Measurements from ENCODE around the gene TRNP1.

TRNP1 gene

GRCh38 chr1:27025718-27026117, 32.2 kb downstream of the TRNP1 start:
- H3K4me3 ChIP-seq (ENCODE audit: low read depth, low read length) = no peak overlapping the region
- no peak for DNase-seq (ENCODE audit: low read depth)
- TF ChIP-seq CTCF (IDR thresholded peaks at IDR 0.05; ENCODE audit: low read depth, low read length) = no peak
- no peak for TF ChIP-seq MAX (IDR thresholded peaks at IDR 0.05; ENCODE audit: low read depth, low read length)
- no peak for TF ChIP-seq POLR2A (IDR thresholded peaks at IDR 0.05; ENCODE audit: extremely low read depth, insufficient read length)
- no peak for TF ChIP-seq MYC (IDR thresholded peaks at IDR 0.05; ENCODE audit: low read depth, low read length)

GRCh38 chr1:27026621-27027574, 33.4 kb downstream of the TRNP1 start:
- TF ChIP-seq MAX (IDR thresholded peaks at IDR 0.05; ENCODE audit: low read depth, low read length) (no peak), CTCF (IDR thresholded peaks at IDR 0.05; ENCODE audit: low read depth, low read length) (no peak), POLR2A (IDR thresholded peaks at IDR 0.05; ENCODE audit: extremely low read depth, insufficient read length) (no peak), MYC (IDR thresholded peaks at IDR 0.05; ENCODE audit: low read depth, low read length) (no peak)
- no peak for DNase-seq (ENCODE audit: low read depth)
- no peak overlapping the region for H3K4me3 ChIP-seq (ENCODE audit: low read depth, low read length)

DNA sequence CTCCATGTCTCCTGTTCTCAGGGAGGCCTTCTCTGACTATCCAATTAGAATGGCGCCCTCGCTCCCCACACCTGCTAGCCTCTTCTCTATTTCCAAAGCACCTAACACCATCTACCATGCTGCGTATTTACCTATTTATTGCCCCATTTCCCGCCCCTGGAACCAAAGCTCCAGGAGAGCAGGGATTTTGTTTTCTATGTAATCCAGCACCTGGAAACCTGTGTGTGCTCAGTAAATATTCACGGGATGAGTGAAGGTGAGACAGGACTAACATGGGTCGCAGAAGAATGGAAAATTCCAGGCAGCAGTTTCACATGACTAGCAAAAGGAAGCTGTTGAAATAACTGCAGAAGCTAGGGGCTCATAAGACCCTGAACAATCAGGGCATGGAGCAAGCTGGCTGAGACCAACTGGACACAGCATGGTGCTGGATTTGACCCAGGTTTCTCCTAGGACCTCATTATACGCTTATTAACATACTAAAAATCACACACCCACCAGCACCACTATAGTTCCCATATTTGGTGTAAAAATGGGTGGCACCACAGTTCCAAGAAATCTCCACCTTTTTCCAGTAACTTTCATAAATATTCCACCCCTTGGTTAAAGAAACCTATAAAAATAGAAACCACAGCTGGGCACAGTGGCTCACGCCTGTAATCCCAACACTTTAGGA, 34.2 kb downstream of the TRNP1 start:
- DNase-seq (ENCODE audit: low read depth) = no peak
- no peak overlapping the region for H3K4me3 ChIP-seq (ENCODE audit: low read depth, low read length)

DNA sequence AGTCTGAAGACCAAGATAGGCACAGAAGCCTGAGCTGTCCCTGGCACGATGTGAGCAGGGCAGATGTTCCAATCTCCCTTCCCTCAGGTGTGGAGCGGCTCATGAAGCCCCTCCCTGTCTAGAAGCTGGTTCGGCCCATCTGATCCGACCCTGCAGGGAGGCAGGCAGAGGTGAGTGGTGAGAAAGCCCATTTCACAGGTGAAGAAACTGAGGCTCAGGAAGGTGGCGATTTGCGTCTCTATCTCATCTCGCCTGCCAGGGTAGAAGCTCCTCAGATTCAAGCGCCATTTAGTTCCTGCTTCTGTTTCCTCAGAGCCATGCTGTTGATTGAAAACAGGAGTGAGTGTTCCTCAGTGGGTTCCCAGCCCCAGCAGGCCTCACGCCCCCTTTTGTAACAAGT, 36.0 kb downstream of the TRNP1 start:
- no peak for DNase-seq (ENCODE audit: low read depth)
- TF ChIP-seq MAX (IDR thresholded peaks at IDR 0.05; ENCODE audit: low read depth, low read length) = no peak
- TF ChIP-seq CTCF (IDR thresholded peaks at IDR 0.05; ENCODE audit: low read depth, low read length) = no peak
- no peak for TF ChIP-seq MYC (IDR thresholded peaks at IDR 0.05; ENCODE audit: low read depth, low read length)
- TF ChIP-seq POLR2A (IDR thresholded peaks at IDR 0.05; ENCODE audit: extremely low read depth, insufficient read length) = no peak

More for the DNA sequence above, 34.2 kb downstream of the TRNP1 start:
- TF ChIP-seq MAX (IDR thresholded peaks at IDR 0.05; ENCODE audit: low read depth, low read length) (no peak), POLR2A (IDR thresholded peaks at IDR 0.05; ENCODE audit: extremely low read depth, insufficient read length) (no peak), MYC (IDR thresholded peaks at IDR 0.05; ENCODE audit: low read depth, low read length) (no peak), CTCF (IDR thresholded peaks at IDR 0.05; ENCODE audit: low read depth, low read length) (no peak)

DNA sequence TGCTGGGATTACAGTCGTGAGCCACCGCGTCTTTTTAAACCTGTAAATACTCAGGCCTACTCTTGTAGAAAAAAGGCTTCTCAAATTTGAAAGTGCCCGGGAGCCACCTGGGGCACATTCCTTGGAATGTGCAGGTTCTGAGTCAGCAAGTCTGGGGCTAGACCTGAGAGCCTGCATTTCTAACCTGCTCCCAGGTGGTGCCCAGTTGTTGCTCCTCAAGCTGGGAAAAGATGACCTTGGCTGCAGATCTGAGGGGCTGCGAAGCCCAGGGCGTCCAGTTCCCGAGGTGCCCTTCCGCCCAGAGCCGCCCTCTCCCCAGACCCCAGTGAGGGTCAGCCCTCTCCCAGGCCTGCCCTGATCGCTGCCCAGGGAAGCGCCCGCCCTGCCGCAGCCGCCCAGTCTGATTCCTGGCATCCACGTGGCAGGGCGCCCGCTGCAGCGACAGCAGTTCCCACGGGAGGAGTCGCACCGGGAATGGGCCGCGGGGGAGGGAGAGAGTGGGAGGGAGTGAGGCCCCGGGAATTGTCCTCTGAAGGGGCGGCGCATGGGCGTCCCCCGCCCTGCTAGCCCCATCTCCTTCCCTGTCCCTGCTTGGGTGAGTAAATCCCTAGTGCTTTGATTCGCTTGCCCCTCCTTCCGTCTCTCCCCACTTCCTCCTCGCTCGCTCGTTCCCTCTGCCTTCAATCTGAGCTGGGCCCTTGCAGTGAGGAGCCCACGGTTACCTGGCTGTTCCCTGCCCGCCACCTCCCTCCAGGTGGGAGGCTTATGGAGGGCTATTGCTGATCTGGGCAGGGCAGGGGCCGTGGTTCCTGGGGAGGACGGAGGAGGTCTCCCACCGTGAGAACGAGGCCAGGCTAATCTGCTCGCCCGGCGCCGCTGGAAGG, 38.0 kb downstream of the TRNP1 start:
- no peak overlapping the region for H3K4me3 ChIP-seq (ENCODE audit: low read depth, low read length)
- TF ChIP-seq POLR2A (IDR thresholded peaks at IDR 0.05; ENCODE audit: extremely low read depth, insufficient read length) = no peak
- no peak for TF ChIP-seq MAX (IDR thresholded peaks at IDR 0.05; ENCODE audit: low read depth, low read length)
- DNase-seq (ENCODE audit: low read depth) = no peak

More for the DNA sequence above, 36.0 kb downstream of the TRNP1 start:
- H3K4me3 ChIP-seq (ENCODE audit: low read depth, low read length) = no peak overlapping the region

Data from NB4 (cell line).